Duodenal mucosa (tissue), 2 donors: ENCODE data around the gene SLK.

Source experiments
- H3K27ac ChIP-seq: one replicate; pipeline ENCODE4 v1.7.0; 2013; ENCODE audit warnings: low read depth, low read length
- H3K27me3 ChIP-seq, 2 donors: one replicate each; pipeline ENCODE4 v1.7.0; 2013; ENCODE audit warnings: low read length in 2 of 2, control low read depth in 1 of 2; ENCODE audit not compliant: insufficient read depth in 2 of 2, control insufficient read depth in 1 of 2
- H3K36me3 ChIP-seq, 2 donors: one replicate each; pipeline ENCODE4 v1.7.0; 2013; ENCODE audit warnings: low read length in 2 of 2, control low read depth in 1 of 2; ENCODE audit not compliant: insufficient read depth in 2 of 2, control insufficient read depth in 1 of 2
- H3K4me1 ChIP-seq, 2 donors: one replicate each; pipeline ENCODE4 v1.7.0; 2013; ENCODE audit warnings: low read length in 2 of 2, control low read depth in 1 of 2; ENCODE audit not compliant: insufficient read depth in 2 of 2, control insufficient read depth in 1 of 2
- H3K4me3 ChIP-seq, 2 donors: one replicate each; pipeline ENCODE4 v1.7.0; 2013; ENCODE audit warnings: low read length in 2 of 2, low read depth in 1 of 2
- H3K9ac ChIP-seq, 2 donors: one replicate each; pipeline ENCODE4 v1.7.0; 2013; ENCODE audit warnings: low read length in 2 of 2, low read depth in 1 of 2
- H3K9me3 ChIP-seq, 2 donors: one replicate each; pipeline ENCODE4 v1.7.0; 2013; ENCODE audit warnings: low read length in 2 of 2, control low read depth in 1 of 2; ENCODE audit not compliant: control insufficient read depth in 1 of 2

Gene SLK

GRCh38 chr10:104065748-104066147 lies 98.8 kb downstream of the SLK start:
- Histone ChIP-seq H3K27me3 (no peaks in the 10 kb centered on the region), H3K9me3 (no peaks in the 10 kb centered on the region), H3K36me3 (no peaks in the 10 kb centered on the region), H3K9ac (no peak overlapping the region), H3K4me1 (peaks cover 12 to 25% of the 10 kb centered on the region in 2 donors), H3K27ac (no peak overlapping the region), H3K4me3 (no peak overlapping the region)

DNA sequence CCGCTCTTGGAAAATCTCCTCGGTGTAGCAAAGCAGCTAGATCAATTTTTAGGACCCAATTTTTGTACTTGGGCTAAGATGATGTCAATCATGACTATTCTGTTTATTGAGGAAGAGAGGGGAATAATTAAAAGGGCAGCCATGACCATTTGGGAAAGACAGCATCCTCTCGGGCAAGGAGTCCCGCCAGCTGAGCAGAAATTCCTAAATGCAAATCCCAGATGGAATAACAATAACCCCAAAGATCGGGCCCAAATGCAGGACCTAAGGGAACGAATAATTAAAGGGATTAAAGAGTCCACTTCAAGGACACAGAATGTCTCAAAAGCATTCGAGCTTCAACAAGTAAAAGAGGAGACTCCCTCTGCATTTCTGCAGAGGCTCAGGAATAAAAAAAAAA lies 100.0 kb downstream of the SLK start:
- Histone ChIP-seq H3K9me3 (no peaks in the 10 kb centered on the region), H3K4me3 (no peak overlapping the region)

DNA sequence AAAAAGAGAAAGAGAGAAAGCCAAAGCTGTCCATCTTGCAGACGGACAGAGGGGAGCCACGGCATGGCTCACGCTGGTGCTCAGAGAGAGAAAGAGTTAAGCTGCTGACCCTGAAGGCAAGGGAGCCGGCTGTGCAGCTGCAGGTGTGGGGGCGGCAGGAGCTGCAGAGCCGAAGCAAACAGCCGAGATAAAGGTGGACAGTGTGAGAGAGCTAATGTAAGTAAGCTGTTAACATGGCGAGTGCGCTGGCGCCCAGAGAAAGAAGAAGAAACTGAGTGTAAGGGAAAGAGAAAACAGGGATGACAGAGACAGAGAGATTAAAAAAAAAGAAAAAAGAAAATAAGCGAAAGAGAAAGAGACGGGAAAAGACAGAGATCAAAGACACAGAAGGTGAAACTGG lies 100.6 kb downstream of the SLK start:
- Histone ChIP-seq H3K36me3 (no peaks in the 10 kb centered on the region), H3K4me1 (peaks cover 12 to 25% of the 10 kb centered on the region in 2 donors), H3K27me3 (no peaks in the 10 kb centered on the region), H3K9me3 (no peaks in the 10 kb centered on the region), H3K9ac (no peak overlapping the region), H3K4me3 (no peak overlapping the region), H3K27ac (no peak overlapping the region)

More for the DNA sequence above, 100.0 kb downstream of the SLK start:
- no peak overlapping the region for H3K9ac ChIP-seq
- no peaks in the 10 kb centered on the region for H3K27me3 ChIP-seq
- H3K36me3 ChIP-seq, result no peaks in the 10 kb centered on the region
- H3K27ac ChIP-seq, result no peak overlapping the region
- H3K4me1 ChIP-seq, result peaks cover 12 to 25% of the 10 kb centered on the region in 2 donors

DNA sequence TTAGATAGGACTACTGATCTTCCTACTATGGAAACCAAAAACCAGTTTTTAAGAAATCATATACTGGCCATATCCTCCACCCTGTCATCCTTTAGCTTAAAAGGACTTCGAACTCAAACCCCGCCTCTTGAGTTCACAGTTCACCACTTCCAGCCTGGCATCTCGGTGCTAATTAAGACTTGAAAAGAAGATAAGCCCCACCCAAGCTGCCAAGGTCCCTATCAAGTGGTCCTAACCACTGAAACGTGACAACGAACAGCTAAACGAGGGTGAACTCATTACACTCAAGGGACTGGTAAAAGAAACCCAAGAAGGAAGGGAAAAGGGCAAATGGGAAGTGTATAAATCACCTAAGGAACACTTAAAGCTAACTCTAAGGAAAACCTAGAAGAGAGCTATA lies 102.7 kb downstream of the SLK start:
- Histone ChIP-seq H3K4me1 (peaks cover 12 to 25% of the 10 kb centered on the region in 2 donors), H3K36me3 (no peaks in the 10 kb centered on the region), H3K27ac (no peak overlapping the region), H3K27me3 (no peaks in the 10 kb centered on the region), H3K9ac (no peak overlapping the region), H3K4me3 (peak overlapping the region in 1 of 2 donors; percentile 6), H3K9me3 (no peaks in the 10 kb centered on the region)

GRCh38 chr10:104072786-104073185 lies 105.8 kb downstream of the SLK start:
- peaks cover 19 to 33% of the 10 kb centered on the region in 2 donors for H3K4me1 ChIP-seq
- no peak overlapping the region for H3K27ac ChIP-seq
- H3K4me3 ChIP-seq, result no peak overlapping the region

DNA sequence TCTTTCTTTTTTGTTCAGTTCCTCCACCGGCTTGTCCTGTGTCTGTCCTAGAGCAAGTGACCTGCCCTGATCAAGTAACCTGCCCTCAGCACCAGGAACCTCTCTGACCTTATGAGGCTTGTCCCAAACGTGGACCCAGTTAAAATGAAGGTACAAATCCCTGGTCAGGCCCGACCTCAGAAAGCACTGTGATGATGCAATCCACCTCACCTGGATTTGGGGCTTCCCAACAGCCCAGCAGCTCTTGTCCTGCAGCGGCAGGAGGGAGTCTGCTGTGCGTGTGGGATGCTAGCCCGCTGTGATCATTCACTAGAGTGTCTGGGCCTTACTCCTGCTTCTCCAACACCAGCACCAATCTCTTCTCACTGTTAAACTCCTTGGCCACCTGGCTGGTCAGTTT lies 107.6 kb downstream of the SLK start:
- Histone ChIP-seq H3K4me1 (peaks cover 16 to 20% of the 10 kb centered on the region in 2 donors), H3K36me3 (no peaks in the 10 kb centered on the region), H3K9ac (no peak overlapping the region), H3K9me3 (no peaks in the 10 kb centered on the region), H3K27ac (no peak overlapping the region), H3K27me3 (no peaks in the 10 kb centered on the region), H3K4me3 (no peak overlapping the region)

More at GRCh38 chr10:104072786-104073185, 105.8 kb downstream of the SLK start:
- H3K36me3 ChIP-seq, result no peaks in the 10 kb centered on the region
- H3K9ac ChIP-seq, result no peak overlapping the region
- no peaks in the 10 kb centered on the region for H3K9me3 ChIP-seq
- no peaks in the 10 kb centered on the region for H3K27me3 ChIP-seq

DNA sequence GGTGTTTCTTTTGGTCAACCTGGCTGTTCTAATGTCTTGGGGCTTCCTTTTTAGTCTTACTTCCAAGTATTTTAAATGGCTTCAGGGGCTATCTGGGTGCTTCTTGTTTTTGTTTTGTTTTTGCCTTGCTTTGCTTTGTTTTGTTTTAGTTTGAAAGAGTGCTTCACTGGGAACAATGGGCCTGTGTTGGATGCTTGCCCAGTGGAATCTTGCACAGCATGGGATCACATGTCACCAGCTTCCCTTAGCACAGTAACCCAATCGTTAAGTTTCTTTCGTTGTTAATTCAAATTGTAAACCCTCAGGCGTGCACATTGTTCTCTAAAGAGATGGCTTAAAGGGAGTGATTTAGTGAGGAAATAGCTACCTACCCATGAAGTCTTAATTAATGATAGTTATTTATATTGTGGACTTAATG lies 109.8 kb downstream of the SLK start:
- no peak overlapping the region for H3K9ac ChIP-seq
- H3K4me1 ChIP-seq, result peaks cover 8 to 15% of the 10 kb centered on the region in 2 donors
- no peak overlapping the region for H3K4me3 ChIP-seq
- H3K36me3 ChIP-seq, result no peaks in the 10 kb centered on the region
- H3K9me3 ChIP-seq, result no peaks in the 10 kb centered on the region
- no peaks in the 10 kb centered on the region for H3K27me3 ChIP-seq
- no peak overlapping the region for H3K27ac ChIP-seq

- Histone ChIP-seq H3K4me3 (no peak overlapping the region), H3K9ac (no peak overlapping the region), H3K9me3 (no peaks in the 10 kb centered on the region), H3K27ac (no peak overlapping the region), H3K36me3 (no peaks in the 10 kb centered on the region), H3K27me3 (no peaks in the 10 kb centered on the region), H3K4me1 (peaks cover 8 to 15% of the 10 kb centered on the region in 2 donors)
Measured at GRCh38 chr10:104077247-104077646, 110.3 kb downstream of the SLK start.

GRCh38 chr10:104077663-104078151 lies 110.8 kb downstream of the SLK start:
- no peaks in the 10 kb centered on the region for H3K27me3 ChIP-seq
- no peak overlapping the region for H3K27ac ChIP-seq
- H3K36me3 ChIP-seq, result no peaks in the 10 kb centered on the region
- no peaks in the 10 kb centered on the region for H3K9me3 ChIP-seq
- H3K4me1 ChIP-seq, result peaks cover 8 to 15% of the 10 kb centered on the region in 2 donors
- no peak overlapping the region for H3K9ac ChIP-seq
- no peak overlapping the region for H3K4me3 ChIP-seq
